HG02759 (cell line): ENCODE data around the gene ABHD2.

Experiments
- ATAC-seq: cut with Tn5 transposase; IDR thresholded peaks from one replicate; pipeline ENCODE4 v1.9.1; 2021; ENCODE audit warnings: mild to moderate bottlenecking, moderate library complexity; ENCODE audit not compliant: unreplicated experiment

The ABHD2 gene

GRCh38 chr15:89161666-89162065, 73.4 kb downstream of the ABHD2 start:
- ATAC-seq, result no peak

- no peak for ATAC-seq
These were observed 75.2 kb downstream of the ABHD2 start for GRCh38 chr15:89163271-89164055.

- ATAC-seq, result no peak
These were observed 76.5 kb downstream of the ABHD2 start for GRCh38 chr15:89164712-89165211.

- ATAC-seq, result no peak
These were observed 77.4 kb downstream of the ABHD2 start for GRCh38 chr15:89165677-89166076.

GRCh38 chr15:89167267-89168176, 79.3 kb downstream of the ABHD2 start:
- ATAC-seq, result peak; percentile 81

- no peak for ATAC-seq
These were observed 80.1 kb downstream of the ABHD2 start for GRCh38 chr15:89168316-89168833.

- no peak for ATAC-seq
These were observed 82.1 kb downstream of the ABHD2 start for GRCh38 chr15:89170364-89170763.

- no peak for ATAC-seq
These were observed 83.1 kb downstream of the ABHD2 start for GRCh38 chr15:89171136-89172072.

GRCh38 chr15:89172921-89173320, 84.7 kb downstream of the ABHD2 start:
- ATAC-seq, result no peak

- ATAC-seq, result no peak
These were observed 86.2 kb downstream of the ABHD2 start for GRCh38 chr15:89174476-89174875.

GRCh38 chr15:89175617-89176191, 87.4 kb downstream of the ABHD2 start:
- ATAC-seq, result no peak

GRCh38 chr15:89177116-89177515, 88.9 kb downstream of the ABHD2 start:
- no peak for ATAC-seq

- ATAC-seq, result no peak
These were observed 89.5 kb downstream of the ABHD2 start for GRCh38 chr15:89177633-89178306.

GRCh38 chr15:89178307-89178977, 90.2 kb downstream of the ABHD2 start:
- no peak for ATAC-seq

- ATAC-seq, result peak; percentile 57
These were observed 92.0 kb downstream of the ABHD2 start for GRCh38 chr15:89179966-89180875.

- no peak for ATAC-seq
These were observed 96.1 kb downstream of the ABHD2 start for GRCh38 chr15:89184357-89184756.

- no peak for ATAC-seq
These were observed 96.8 kb downstream of the ABHD2 start for GRCh38 chr15:89184886-89185526.
